Measurements from ENCODE around the gene CD7.

The CD7 gene

GRCh38 chr17:82287013-82287867 lies 30.2 kb downstream of the CD7 start:
- peak overlapping the region in 6 of 21 experiments; percentile 13 to 60 (median 53) for H3K27ac ChIP-seq

GRCh38 chr17:82285141-82285540 lies 32.3 kb downstream of the CD7 start:
- Histone ChIP-seq H3K4me3 (no peak overlapping the region), H3K27ac (no peak overlapping the region)

More at GRCh38 chr17:82287013-82287867, 30.2 kb downstream of the CD7 start:
- H3K4me3 ChIP-seq, result no peak overlapping the region

GRCh38 chr17:82283208-82283749 lies 34.1 kb downstream of the CD7 start:
- H3K27ac ChIP-seq, result no peak overlapping the region
- H3K4me3 ChIP-seq, result no peak overlapping the region

- Histone ChIP-seq H3K4me3 (no peak overlapping the region), H3K27ac (peak overlapping the region in 3 of 21 experiments; percentile 24 to 71 (median 61))
These were observed 34.9 kb downstream of the CD7 start for GRCh38 chr17:82282239-82283207.

- H3K27ac ChIP-seq, result peak overlapping the region in 3 of 21 experiments; percentile 24 to 71 (median 61)
These were observed 35.7 kb downstream of the CD7 start for GRCh38 chr17:82281502-82282238.

GRCh38 chr17:82281076-82281475 lies 36.3 kb downstream of the CD7 start:
- no peak overlapping the region for H3K27ac ChIP-seq
- no peak overlapping the region for H3K4me3 ChIP-seq

More at GRCh38 chr17:82281502-82282238, 35.7 kb downstream of the CD7 start:
- no peak overlapping the region for H3K4me3 ChIP-seq

- Histone ChIP-seq H3K4me3 (no peak overlapping the region), H3K27ac (no peak overlapping the region)
These were observed 36.9 kb downstream of the CD7 start for GRCh38 chr17:82280537-82280936.

- H3K4me3 ChIP-seq, result no peak overlapping the region
- peak overlapping the region in 4 of 21 experiments; percentile 7 to 38 (median 27) for H3K27ac ChIP-seq
These were observed 38.5 kb downstream of the CD7 start for GRCh38 chr17:82278786-82279391.

GRCh38 chr17:82278308-82278707 lies 39.1 kb downstream of the CD7 start:
- H3K27ac ChIP-seq, result peak overlapping the region in 1 of 21 experiments; percentile 7
- H3K4me3 ChIP-seq, result no peak overlapping the region

- no peak overlapping the region for H3K27ac ChIP-seq
These were observed 39.6 kb downstream of the CD7 start for GRCh38 chr17:82277851-82278250.

GRCh38 chr17:82276938-82277337 lies 40.5 kb downstream of the CD7 start:
- H3K27ac ChIP-seq, result no peak overlapping the region
- no peak overlapping the region for H3K4me3 ChIP-seq

More at GRCh38 chr17:82277851-82278250, 39.6 kb downstream of the CD7 start:
- H3K4me3 ChIP-seq, result no peak overlapping the region

GRCh38 chr17:82275326-82275725 lies 42.1 kb downstream of the CD7 start:
- no peak overlapping the region for H3K27ac ChIP-seq
- no peak overlapping the region for H3K4me3 ChIP-seq

GRCh38 chr17:82274134-82275020 lies 43.0 kb downstream of the CD7 start:
- H3K27ac ChIP-seq, result peak overlapping the region in 13 of 21 experiments; percentile 96 to 100 (median 99)
- H3K4me3 ChIP-seq, result peak overlapping the region in 6 of 7 experiments; percentile 76 to 99 (median 96)

- Histone ChIP-seq H3K27ac (peak within 1 kb of the TSS; percentile 95 to 100 (median 99)), H3K4me3 (peak within 1 kb of the TSS; percentile 76 to 99 (median 96))
These were observed 43.9 kb downstream of the CD7 start, which contains the start of gene CSNK1D for GRCh38 chr17:82273327-82274133. Gene CSNK1D, minus strand, starts transcription at chr17:82273700. Its CDS starts 319 bp downstream, at chr17:82273381.

GRCh38 chr17:82272495-82273326 lies 44.7 kb downstream of the CD7 start:
- Histone ChIP-seq H3K4me3 (peak overlapping the region; percentile 76 to 99 (median 96)), H3K27ac (peak overlapping the region; percentile 95 to 100 (median 99))

GRCh38 chr17:82271401-82271800 lies 46.0 kb downstream of the CD7 start:
- Histone ChIP-seq H3K27ac (peak overlapping the region in 2 of 21 experiments; percentile 96 to 98), H3K4me3 (peak overlapping the region in 1 of 7 experiments; percentile 96)

All from skin epidermis (tissue), 12 donors.